ENCODE results near the gene NNT. TPM values are rescaled to one million over a fixed set of nuclear protein-coding genes. Genes with fewer than 3 reads are reported as not detected.

NNT gene
- total RNA-seq, 1 experiment from 2014 or later: 112 TPM

DNA sequence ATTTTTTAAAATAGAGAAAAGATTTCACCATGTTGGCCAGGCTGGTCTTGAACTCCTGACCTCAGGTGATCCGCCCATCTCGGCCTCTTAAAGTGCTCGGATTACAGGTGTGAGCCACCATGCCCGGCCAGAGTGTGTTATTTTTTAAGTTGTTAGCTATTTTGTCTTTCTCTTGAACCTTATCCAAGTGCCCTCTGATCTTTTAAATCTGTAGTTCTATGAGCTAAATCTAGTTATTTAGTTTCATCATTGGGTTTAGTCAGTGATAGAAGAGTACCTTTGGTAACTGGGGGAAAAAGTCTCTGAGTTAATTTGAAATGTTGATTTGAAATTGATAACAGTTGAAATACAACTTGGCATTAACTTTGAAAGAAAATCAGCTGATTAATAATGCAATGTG, 88.3 kb downstream of the NNT start:
- Histone ChIP-seq H3K9me3 (ENCODE audit: insufficient read depth, low read depth) (no peaks in the 10 kb centered on the region; the same call in 1 of the 2 replicates), H3K27ac (no peak overlapping the region), H3K9me2 (ENCODE audit: insufficient read depth) (peaks cover 5% of the 10 kb centered on the region; the same call in 1 of the 2 replicates), H3K79me2 (ENCODE audit: low read depth) (no peaks in the 10 kb centered on the region), H3K4me2 (no peak overlapping the region), H3K4me3 (no peak overlapping the region), H3K36me3 (ENCODE audit: low read depth) (no peaks in the 10 kb centered on the region), H3K27me3 (ENCODE audit: insufficient read depth, low read depth) (no peaks in the 10 kb centered on the region), H3F3A (ENCODE audit: insufficient read depth, low read depth) (no peaks in the 10 kb centered on the region), H2AFZ (no peak overlapping the region), H3K4me1 (replicated peaks; ENCODE audit: insufficient read depth) (no peaks in the 10 kb centered on the region), H4K20me1 (ENCODE audit: insufficient read depth) (no peaks in the 10 kb centered on the region)
- TF ChIP-seq, protein P1, sequence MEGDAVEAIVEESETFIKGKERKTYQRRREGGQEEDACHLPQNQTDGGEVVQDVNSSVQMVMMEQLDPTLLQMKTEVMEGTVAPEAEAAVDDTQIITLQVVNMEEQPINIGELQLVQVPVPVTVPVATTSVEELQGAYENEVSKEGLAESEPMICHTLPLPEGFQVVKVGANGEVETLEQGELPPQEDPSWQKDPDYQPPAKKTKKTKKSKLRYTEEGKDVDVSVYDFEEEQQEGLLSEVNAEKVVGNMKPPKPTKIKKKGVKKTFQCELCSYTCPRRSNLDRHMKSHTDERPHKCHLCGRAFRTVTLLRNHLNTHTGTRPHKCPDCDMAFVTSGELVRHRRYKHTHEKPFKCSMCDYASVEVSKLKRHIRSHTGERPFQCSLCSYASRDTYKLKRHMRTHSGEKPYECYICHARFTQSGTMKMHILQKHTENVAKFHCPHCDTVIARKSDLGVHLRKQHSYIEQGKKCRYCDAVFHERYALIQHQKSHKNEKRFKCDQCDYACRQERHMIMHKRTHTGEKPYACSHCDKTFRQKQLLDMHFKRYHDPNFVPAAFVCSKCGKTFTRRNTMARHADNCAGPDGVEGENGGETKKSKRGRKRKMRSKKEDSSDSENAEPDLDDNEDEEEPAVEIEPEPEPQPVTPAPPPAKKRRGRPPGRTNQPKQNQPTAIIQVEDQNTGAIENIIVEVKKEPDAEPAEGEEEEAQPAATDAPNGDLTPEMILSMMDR (conservative IDR thresholded peaks at IDR 0.05): no peak
- no peak for TF ChIP-seq EZH2 (IDR thresholded peaks at IDR 0.05; ENCODE audit: low read depth)
- intact Hi-C loops (cut with micrococcal nuclease; ENCODE audit: unreplicated experiment): no loop called here
- DNase-seq: no peak
- ChIA-PET POLR2A (ENCODE audit: unreplicated experiment) (no interaction called here), CTCF (no interaction called here)
- BruUV-seq (replicated peaks): no TSS peak

DNA sequence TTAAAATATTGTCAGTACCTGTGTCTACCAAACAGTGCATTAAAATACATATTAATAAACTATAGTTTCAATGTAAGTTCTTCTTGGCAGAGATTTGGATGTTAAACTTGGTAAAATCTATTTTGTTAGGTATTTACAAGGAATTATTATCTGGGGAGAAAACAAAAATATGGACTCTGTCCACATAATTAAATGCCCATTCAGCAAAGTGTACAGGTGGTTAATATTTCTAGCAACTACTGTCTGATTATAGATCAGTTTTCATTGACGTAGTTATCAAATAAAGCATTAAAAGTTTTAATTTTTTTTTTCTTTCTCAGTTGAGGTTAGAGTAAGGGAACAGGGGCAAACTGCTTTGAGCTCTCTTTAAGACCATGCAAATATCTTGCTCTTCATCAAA, 88.9 kb downstream of the NNT start:
- no peak for TF ChIP-seq EZH2 (IDR thresholded peaks at IDR 0.05; ENCODE audit: low read depth)
- TF ChIP-seq, protein P1 (conservative IDR thresholded peaks at IDR 0.05): no peak
- H3K4me1 ChIP-seq (replicated peaks; ENCODE audit: insufficient read depth): no peaks in the 10 kb centered on the region
- H3F3A ChIP-seq (ENCODE audit: insufficient read depth, low read depth): no peaks in the 10 kb centered on the region
- H3K27ac ChIP-seq: no peak overlapping the region
- CTCF ChIA-PET: no interaction called here
- H3K4me3 ChIP-seq: no peak overlapping the region
- no peak overlapping the region for H3K4me2 ChIP-seq
- peaks cover 5% of the 10 kb centered on the region; the same call in 1 of the 2 replicates for H3K9me2 ChIP-seq (ENCODE audit: insufficient read depth)
- H2AFZ ChIP-seq: no peak overlapping the region
- H3K27me3 ChIP-seq (ENCODE audit: insufficient read depth, low read depth): no peaks in the 10 kb centered on the region
- no peaks in the 10 kb centered on the region for H3K79me2 ChIP-seq (ENCODE audit: low read depth)
- no peaks in the 10 kb centered on the region; the same call in 1 of the 2 replicates for H3K9me3 ChIP-seq (ENCODE audit: insufficient read depth, low read depth)
- no TSS peak for BruUV-seq (replicated peaks)
- no peaks in the 10 kb centered on the region for H4K20me1 ChIP-seq (ENCODE audit: insufficient read depth)
- POLR2A ChIA-PET (ENCODE audit: unreplicated experiment): no interaction called here
- no peak for DNase-seq
- H3K36me3 ChIP-seq (ENCODE audit: low read depth): no peaks in the 10 kb centered on the region
- intact Hi-C loops (cut with micrococcal nuclease; ENCODE audit: unreplicated experiment): no loop called here

DNA sequence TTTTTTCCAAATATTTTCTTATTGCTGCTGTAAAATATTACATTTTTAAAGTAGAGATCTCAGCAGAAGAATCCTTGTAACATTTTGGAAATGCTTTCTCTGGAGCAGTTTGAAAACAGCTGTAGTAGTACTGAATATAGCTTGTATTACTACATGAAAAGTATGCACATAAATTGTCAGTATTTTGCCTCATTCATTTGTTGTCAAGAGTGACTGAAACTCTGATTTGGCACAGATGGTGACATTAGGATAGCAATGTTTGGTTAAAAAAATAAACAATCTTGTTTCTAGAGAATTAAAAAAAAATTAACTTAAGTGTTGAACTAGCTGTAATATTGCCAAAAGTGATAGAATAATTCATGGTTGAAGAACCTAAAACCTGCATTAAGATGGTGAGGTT, 90.4 kb downstream of the NNT start:
- CTCF ChIA-PET: interaction anchor here (0.7 kb wide), 1 partner anchor 42 kb away, joined by 3 read pairs; no protein-coding TSS in a partner anchor
- Histone ChIP-seq H3F3A (ENCODE audit: insufficient read depth, low read depth) (no peaks in the 10 kb centered on the region), H3K4me1 (replicated peaks; ENCODE audit: insufficient read depth) (no peaks in the 10 kb centered on the region), H3K4me2 (no peak overlapping the region), H3K9me3 (ENCODE audit: insufficient read depth, low read depth) (no peaks in the 10 kb centered on the region; the same call in 1 of the 2 replicates), H3K36me3 (ENCODE audit: low read depth) (no peaks in the 10 kb centered on the region), H3K9me2 (ENCODE audit: insufficient read depth) (peaks cover 5% of the 10 kb centered on the region; the same call in 1 of the 2 replicates), H3K4me3 (no peak overlapping the region), H3K27me3 (ENCODE audit: insufficient read depth, low read depth) (no peaks in the 10 kb centered on the region), H3K27ac (no peak overlapping the region), H2AFZ (no peak overlapping the region), H4K20me1 (ENCODE audit: insufficient read depth) (no peaks in the 10 kb centered on the region), H3K79me2 (ENCODE audit: low read depth) (no peaks in the 10 kb centered on the region)
- intact Hi-C loops (cut with micrococcal nuclease; ENCODE audit: unreplicated experiment): no loop called here
- TF ChIP-seq, protein P1 (conservative IDR thresholded peaks at IDR 0.05): no peak
- no peak for TF ChIP-seq EZH2 (IDR thresholded peaks at IDR 0.05; ENCODE audit: low read depth)
- no TSS peak for BruUV-seq (replicated peaks)
- DNase-seq: no peak
- POLR2A ChIA-PET (ENCODE audit: unreplicated experiment): interaction anchor here (0.6 kb wide), 1 partner anchor 42 kb away, joined by 5 read pairs; no protein-coding TSS in a partner anchor

Data from PC-9 (cell line).